ENCODE measurements around the gene IL24.

DNA sequence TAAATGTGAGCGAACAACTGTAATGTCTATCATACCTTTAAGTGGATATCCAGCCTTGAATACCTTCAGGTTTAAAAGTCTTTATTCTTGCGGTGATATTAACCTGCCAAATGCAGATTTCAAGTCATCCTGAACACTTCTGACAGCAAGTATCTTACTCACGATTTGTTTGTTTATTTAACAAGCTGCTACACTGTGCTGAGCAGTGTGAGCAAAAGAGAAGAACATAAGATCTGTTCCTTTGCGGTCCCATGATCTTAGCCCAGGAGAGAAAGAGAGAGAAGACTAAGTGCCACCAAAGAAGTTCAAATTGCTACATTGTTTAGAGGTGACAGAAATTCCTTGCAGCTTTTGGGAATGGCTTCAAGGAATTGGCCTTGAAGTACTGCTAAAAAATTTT is 9.5 kb upstream of the IL24 start:
- TF ChIP-seq, protein P1, sequence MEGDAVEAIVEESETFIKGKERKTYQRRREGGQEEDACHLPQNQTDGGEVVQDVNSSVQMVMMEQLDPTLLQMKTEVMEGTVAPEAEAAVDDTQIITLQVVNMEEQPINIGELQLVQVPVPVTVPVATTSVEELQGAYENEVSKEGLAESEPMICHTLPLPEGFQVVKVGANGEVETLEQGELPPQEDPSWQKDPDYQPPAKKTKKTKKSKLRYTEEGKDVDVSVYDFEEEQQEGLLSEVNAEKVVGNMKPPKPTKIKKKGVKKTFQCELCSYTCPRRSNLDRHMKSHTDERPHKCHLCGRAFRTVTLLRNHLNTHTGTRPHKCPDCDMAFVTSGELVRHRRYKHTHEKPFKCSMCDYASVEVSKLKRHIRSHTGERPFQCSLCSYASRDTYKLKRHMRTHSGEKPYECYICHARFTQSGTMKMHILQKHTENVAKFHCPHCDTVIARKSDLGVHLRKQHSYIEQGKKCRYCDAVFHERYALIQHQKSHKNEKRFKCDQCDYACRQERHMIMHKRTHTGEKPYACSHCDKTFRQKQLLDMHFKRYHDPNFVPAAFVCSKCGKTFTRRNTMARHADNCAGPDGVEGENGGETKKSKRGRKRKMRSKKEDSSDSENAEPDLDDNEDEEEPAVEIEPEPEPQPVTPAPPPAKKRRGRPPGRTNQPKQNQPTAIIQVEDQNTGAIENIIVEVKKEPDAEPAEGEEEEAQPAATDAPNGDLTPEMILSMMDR (IDR thresholded peaks at IDR 0.05): no peak
- TF ChIP-seq EZH2 (IDR thresholded peaks at IDR 0.05; ENCODE audit: borderline replicate concordance, insufficient read depth, low read depth, low read length, poor library complexity, severe bottlenecking): no peak
